ENCODE results near the gene IGHMBP2. TPM values are rescaled to one million over a fixed set of nuclear protein-coding genes. Genes with fewer than 3 reads are reported as not detected.

The IGHMBP2 gene
- total and polyA plus RNA-seq, 2 of the 8 experiments (the other 6 are each of a cell fraction or from before 2014, with no cell fraction given): 8.4 to 17.6 TPM

GRCh38 chr11:68911731-68912130 lies 8.0 kb downstream of the IGHMBP2 start (continued):
- TF ChIP-seq CTCF (IDR thresholded peaks at IDR 0.05; ENCODE audit: control extremely low read depth in 1 of 3, insufficient read depth in 1 of 3, low read depth in 1 of 3, low read length in 3 of 3) (no peak), CHD1 (IDR thresholded peaks at IDR 0.05; ENCODE audit: low read depth, low read length) (no peak), SIX5 (IDR thresholded peaks at IDR 0.05; ENCODE audit: low read depth, low read length) (no peak)

All from H1 (cell line).